Activated T-helper 1 cell treated with Interleukin-2 at 50 U/mL for 16 hours (primary cell): Measurements from ENCODE around the gene MPPED1.

Experiments
- DNase-seq: peaks from one replicate; pipeline ENCODE4 v3.0.0-alpha.2; 2020; ENCODE audit warnings: low read depth

Gene MPPED1, protein sequence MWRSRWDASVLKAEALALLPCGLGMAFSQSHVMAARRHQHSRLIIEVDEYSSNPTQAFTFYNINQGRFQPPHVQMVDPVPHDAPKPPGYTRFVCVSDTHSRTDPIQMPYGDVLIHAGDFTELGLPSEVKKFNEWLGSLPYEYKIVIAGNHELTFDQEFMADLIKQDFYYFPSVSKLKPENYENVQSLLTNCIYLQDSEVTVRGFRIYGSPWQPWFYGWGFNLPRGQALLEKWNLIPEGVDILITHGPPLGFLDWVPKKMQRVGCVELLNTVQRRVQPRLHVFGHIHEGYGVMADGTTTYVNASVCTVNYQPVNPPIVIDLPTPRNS

DNA sequence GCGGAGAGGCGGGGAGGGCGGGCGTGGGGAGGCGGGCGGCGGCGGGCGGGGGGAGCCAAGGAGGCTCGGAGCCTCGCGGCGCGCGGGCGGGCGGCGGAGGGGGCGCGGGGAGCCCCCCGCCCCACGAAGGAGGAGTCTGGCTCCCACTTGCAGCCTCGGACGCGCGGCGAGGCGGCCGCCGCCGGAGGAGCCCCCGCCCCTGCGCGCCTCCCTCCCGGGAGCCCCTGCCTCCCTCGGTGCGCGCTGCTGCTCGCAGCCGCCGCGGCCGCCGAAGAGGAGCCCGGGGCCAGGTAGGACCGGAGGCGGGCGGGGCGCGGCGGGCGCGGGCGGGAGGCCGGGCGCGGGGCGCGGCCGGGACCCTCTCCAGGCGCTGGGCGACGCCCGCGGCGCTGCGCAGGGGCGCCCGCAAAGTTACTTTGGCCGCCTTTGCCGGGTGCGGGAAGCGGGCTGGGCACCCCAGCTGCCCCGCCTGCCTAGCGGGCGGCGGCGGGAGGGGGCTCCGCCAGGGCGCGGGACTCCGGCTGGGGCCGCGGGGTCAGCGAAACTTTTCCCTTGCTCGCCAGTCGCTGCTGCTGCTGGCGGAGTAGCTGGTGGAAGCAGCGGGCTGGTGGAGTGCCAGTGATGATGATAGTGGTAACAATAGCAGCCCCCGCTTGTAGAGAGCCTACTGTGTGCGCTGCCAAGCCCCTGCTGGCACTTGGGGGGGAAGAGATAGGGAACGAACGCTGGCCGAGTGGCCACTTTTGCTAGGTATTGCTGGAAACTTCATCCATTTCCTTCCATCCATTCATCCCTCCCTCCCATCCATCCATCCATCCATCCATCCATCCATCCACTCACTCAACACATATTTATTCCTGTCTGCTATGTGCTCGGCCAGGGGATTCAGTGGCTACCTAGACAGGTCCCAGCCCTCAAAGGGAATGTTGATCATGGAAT is at the start of gene MPPED1:
Gene MPPED1 (plus strand): TSS at position 146 of the 939 bp plus-strand sequence. CDS start 12,972 bp downstream, outside the sequence.
- DNase-seq, result no peak

DNA sequence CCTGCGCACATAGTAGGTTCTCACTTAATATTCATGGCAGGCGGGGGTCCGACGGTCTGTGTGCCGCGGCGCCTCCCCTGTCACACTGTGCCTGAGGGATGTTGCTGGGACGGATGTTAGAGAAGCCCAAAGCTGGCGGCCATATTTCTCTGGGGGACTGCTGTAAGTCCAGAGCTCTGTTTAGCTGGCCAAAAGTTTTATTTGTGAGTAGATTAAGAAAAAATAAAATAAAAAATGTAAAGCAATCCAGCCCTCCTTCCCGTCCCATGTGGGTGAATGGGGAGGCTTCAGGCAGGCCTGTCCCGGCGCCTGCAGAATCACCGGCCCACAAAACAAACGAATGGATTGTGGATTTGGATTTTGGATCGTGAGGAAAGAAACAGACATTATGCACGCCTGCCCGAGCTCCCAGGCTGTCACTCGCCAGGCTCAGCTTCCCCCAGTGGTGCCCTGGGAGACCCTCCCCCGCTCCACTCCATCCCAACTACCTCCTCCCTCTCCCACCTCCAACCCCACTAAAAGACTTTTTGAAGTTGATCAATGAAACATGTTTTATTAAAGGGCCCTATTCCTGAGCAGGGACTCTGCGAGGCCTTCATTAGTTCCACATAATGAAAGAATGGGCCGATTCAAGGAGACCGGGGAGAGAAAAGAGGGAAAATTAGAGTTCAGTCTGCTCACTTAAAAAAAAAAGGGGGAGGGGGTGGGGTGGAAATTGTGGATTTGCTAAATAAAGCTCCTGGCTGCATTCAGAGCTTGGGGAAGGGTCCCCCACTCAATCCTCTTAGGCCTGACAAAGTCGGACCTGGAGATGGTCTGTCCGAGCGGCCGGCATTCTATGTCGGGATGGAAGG is 48.3 kb upstream of the MPPED1 start:
- DNase-seq, result no peak

DNA sequence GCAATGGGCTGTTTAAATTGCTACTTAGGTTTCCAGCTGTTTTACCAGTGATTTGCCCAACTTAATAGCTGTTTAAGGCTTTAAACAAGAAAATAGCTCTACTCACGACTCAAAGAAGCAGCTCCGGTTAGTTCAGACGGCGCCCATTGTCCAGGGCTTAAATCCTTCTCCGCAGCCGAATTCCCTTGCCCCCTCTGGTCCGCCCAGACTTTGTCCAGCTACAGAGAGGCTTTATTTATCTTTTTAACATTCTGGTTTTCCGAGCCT is 47.7 kb upstream of the MPPED1 start:
- DNase-seq, result no peak

DNA sequence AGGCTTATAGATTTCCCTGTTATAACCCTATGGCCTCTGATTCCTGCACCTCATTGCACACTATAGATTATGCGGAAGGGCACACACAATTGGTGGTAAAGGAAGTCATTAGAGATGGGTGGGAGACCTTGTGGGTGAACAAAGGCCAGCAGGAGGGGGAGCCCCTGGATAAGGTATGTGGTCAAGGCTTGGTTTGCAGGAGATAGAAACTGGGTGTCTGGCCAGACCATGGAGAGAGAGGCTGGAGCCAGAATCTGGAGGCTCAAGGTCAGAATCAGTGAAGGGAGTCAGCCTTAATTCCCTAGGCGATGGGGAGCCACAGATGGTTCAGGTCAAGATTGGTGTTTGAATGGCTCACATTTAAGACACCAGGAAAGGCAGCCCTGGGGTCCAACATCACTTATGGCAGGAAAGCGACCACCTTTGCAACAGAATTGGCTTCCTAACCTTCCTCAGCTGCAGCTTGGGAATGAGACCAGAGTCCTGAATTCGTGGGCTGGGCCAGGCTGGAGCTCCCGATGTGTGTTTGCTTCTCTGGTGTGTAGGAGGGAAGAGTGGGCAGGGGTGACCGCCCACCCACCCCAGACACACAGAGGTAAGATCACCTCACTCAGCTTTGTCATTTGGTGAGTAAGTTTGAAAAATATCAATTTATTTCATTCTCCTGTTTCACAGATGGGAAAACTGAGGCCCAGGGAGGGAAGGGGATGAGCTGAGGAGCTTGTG is 45.9 kb upstream of the MPPED1 start:
- no peak for DNase-seq

DNA sequence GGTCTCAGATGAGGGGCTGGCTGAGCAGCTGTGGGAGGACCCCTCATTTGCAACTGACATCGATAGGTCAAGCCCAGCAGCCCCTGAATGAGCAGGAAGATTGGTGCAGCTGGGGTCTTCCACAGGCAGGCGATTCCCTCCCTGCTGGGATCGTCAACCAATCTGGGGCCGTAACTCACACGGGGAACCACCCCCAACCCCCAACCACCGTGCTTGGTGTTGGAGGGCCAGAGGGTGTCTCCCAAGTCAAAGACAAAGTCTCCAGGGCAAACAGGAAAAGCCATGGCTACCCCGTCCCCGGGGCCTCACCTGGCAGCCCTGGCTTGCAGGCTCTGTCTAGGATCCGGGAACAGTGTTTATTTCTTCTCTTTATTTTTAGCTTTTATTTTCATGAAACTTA is 41.8 kb upstream of the MPPED1 start:
- DNase-seq, result no peak

DNA sequence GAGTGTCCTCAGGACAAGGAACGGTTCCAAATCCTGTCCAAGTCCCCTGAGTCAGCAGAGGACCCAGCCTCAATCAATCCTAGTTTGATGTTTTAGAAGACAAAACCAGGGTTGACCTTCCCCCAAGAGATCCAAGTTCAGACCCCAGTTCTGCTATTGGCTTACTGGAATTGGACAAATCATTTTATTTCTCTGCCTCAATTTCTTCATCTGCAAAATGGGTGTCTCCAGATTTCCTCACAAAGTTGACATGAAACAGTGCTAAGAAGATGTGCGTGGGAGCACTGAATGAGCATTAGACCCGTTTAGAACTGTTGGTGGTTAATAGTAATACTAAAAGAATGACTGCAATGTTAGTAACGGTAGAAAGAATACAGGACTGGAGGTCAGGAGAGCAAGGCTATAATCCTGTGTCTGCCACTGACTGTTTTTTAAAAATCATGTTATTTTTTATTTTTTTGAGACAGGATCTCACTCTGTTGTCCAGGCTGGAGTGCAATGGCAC is 35.8 kb upstream of the MPPED1 start:
- DNase-seq, result no peak

DNA sequence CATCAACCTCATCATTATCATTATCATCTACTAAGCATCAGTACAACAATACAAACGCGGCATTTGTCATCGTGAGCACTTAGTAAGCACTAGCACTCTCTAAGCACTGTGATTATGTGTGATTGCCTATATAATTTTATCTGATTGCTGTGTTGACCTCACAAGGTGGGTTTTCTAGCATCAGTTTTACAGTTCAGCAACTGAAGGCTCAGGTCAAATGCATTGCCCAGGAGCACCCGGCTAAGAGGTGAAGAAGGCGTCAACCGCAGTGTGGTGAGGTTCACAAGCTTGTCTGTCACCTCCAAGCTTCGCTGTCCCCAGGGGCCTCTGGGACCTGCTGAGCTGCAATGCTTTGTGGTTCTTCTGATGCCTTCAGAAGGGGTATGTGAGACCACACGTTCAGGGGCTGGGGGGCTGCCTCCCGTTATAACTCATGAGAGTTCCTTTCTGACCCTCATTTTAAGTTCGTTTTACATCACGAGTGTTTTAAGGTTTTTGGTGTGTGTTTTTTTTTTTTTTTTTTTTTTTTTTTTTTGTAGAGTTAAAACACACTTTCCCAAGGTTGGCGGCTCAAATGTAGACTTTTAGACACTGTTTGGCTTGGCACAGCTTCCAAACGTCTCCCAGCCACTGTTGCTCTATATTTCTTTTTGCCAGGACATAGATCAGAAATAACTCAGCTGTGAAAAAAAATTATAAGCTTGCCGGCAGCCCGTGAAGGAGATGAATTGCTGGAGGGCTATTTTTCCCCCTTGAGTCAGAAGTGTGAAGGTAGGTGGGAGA is 34.9 kb upstream of the MPPED1 start:
- DNase-seq, result no peak

DNA sequence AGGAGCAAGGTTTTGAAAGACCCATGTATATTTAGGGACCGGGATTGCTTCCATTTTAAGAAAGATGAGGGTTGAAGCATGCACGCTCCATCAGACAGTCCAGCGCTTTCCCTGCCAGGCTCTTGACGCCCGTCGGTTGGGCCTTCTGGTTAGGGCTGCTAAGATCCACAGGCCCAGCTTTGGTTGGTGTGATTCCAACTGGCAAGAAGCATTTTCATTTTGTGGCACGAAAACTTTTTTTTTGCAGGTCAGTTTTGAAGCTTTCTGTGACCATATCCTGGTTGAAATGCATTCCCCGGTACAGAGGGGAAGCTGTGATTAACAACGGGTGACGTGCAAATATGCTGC is 34.3 kb upstream of the MPPED1 start:
- DNase-seq, result no peak

DNA sequence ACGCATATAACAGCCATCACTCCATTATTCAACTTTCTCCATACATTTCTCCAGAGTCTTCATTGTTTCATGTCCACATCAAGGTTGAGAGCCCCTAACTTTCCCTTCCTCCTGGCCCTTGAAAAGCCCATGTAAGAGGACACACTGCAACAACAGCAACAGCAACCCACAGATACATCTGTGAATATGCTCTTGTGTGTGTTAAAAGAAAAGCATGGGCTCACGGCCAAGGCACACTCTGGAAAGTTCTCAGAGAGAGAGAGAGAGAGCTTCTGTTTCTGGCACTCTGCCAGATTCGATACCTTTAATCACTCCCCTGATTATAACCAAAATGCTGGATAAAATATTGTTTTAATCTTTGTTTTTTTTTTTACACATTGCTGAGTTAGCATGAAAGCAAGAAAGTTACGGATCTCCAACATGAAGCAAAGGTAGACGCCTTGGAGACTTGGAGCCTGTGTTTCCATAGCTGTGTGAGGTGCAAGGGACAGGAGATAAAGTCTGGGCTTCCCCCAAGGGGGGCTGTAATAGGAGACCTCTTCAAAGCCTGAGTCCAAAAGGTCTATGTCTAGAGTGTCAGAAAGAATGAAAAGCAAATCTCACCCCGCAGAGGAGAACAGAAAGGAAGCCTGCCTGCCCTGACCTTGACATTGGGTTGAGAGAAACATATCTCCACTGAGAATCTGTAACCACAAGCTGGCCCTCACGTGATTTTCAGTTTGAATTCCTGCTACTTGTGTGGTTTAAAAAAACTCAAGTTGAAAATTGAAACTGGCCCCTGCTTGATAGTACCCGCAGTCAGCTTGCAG is 33.7 kb upstream of the MPPED1 start:
- DNase-seq, result no peak

DNA sequence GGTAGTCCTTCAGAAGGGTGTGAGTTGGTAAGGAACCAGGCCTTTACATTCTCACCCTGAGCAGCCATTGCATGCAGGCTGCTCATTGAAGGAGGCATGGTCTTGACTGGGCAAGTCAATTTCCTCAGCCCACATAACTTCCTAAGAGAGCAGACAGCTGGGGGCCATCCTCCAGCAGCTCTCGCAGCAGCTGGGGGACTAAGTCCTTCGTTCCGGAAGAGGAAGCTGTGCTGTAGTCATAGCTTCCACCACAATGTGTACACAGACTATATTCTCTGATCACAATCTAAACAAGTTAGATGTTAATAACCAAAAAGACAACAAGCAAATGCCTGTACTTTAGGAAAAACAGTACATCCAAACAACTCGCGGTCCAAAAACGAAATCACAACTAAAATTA is 30.1 kb upstream of the MPPED1 start:
- DNase-seq, result no peak

DNA sequence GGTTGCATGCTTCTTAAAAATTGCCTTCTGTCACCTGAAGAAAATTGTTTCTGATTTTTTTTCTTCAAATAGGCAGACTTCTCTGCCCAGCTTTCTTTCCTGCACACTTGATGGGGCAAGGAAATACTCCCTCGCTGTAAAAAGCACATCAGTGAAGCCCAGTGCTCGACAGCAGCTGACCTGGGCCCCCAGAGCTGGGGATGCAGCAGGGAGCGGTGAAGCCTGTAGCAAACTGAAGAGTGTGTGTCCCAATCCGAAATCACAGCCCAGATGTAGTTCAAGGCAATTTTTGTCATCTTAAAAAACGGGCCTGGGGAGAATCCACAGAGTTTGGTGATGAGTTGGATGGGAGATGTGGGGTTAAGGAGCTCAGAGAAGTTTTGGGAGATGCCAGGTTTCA is 27.0 kb upstream of the MPPED1 start:
- DNase-seq, result no peak

DNA sequence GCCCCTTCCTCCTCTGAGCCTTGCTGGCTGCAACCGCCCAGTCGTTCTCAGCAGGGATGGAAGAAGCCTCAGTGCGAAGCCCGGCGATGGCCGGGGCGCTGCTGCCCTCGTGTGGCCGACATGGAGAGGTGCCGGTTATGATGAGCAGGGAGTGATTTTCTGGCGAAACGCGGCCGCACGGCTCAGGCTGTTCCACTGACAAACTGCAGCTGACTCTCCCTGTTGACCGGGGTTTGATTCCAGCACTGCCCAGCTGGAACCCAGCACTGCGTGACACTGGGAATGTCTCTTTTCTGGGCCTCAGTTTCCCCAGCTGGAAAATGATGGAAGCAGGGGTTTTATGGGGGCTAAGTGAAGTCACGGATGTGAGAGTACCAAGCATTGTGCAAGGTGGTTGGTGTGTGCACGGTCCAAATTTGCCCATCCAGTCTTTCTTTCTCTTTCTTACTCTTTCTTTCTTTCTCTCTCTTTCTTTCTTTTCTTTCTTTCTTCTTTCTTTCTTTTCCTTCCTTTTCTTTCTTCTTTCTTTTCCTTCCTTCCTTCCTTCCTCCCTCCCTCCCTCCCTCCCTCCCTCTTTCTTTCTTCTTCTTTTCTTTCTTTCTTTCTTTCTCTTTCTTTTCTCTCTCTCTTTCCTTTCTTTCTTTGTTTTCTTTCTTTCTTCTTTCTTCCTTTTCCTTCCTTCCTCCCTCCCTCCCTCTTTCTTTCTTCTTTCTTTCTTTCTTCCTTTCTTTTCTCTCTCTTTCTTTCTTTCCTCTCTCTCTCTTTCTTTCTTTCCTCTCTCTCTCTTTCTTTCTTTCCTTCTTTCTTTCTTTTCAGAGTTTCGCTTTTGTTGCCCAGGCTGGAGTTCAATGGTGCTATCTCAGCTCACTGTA is 25.8 kb upstream of the MPPED1 start:
- peak; percentile 56 for DNase-seq

DNA sequence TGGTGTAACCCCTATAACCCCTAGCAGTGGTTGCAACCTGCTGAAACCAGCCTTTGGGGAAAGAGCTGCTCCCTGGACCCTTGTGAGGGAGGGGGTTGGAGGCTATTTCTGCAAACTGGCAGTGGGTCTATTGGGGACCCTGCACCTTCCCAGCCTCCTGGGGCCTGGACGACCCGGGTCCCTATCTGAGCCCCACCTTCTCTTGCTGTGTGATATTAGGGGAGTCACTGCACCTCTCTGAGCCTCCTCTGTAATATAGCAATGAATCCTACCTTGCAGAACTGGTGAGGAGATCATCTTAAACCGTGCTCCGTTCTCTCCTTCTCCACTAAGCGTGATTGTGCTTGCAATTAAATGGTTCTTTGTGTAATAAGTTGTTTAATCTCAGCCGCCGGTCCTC is 24.0 kb upstream of the MPPED1 start:
- no peak for DNase-seq

DNA sequence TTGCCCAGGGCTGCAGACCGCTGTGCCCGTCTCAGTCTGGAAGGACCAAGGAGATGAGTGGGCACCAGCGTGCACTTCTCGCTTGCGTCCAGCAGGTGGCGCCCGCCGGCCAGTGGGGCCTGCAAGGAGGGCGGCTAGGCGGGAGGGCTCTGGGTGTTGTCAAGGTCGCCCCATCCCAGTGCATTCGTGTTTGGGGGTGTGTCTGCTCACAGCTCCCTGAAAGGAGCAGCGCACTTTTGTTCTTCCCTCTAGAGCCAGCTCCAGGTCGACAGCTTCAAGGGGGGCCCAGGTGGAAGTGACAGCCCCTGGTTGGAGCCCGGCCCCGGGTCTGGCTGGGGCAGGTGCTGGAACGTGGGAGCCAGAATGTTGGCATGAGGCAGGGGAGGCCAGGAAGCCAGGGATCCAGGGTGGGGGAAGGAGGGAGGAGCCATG is 23.4 kb upstream of the MPPED1 start:
- DNase-seq, result peak; percentile 60

DNA sequence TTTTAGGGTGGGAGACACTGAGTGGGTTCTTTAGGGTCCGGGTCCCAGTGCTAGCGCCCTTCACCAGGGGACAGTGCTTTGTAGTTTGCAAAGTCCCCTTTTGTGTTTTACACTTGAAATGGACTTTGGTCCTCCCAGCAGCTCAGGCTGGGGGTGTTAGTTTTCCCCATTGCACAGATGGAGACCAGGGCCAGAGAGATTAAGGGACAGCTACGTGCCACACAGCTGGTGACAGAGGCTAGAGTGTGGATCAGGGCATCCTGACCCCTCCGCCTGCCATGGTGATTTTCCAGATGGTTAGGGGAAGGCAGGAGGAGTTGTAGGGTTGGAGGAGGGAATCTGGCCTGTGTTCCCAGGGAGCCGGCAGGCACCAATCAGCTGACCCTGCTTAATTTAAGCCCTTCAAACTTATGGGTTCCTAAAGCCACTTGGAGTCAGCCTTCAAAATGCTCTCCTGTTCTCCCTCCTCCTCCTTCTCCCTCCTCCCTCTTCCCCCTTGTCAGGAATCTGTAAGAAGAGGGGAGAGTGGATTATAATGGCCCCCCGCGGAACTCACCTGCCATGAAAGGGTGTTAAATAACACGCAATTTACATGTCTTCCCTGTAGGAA is 22.5 kb upstream of the MPPED1 start:
- DNase-seq, result no peak

DNA sequence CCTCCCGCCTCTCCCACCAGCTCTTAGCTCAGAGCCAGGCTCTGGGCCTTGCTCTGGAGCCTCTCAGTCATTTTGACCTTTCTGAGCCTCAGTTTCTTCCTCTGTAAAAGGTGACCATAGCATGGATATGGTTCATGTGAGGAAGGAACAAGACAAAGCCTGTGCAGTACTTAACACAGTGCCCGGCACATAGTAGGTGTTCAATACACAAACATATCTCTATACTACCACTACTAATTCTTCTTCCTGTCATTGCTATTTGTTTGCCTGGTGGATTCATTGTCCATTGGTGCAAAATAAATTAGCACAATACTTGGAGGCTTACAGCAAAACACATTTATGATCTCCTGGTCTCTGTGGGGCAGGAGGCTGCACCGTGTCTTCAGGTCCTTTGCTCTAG is 21.6 kb upstream of the MPPED1 start:
- DNase-seq, result no peak

DNA sequence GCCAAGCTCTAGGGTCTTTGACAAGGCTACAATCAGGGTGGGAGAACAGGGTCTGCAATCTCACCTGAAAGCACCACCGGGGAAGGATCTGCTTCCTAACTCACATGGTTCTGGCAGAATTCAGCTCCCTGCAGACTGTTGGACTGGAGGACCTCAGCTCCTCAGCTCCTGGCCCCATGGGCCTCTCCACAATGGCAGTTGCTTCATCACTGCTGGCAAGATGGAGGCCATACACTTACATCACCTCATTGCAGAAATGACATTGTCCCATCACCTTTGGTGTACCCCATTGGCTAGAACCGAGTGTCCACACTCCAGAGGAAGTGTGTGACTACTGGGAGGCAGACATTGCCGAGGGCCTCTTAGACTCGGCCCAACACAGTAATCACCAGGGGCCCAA is 20.9 kb upstream of the MPPED1 start:
- no peak for DNase-seq

DNA sequence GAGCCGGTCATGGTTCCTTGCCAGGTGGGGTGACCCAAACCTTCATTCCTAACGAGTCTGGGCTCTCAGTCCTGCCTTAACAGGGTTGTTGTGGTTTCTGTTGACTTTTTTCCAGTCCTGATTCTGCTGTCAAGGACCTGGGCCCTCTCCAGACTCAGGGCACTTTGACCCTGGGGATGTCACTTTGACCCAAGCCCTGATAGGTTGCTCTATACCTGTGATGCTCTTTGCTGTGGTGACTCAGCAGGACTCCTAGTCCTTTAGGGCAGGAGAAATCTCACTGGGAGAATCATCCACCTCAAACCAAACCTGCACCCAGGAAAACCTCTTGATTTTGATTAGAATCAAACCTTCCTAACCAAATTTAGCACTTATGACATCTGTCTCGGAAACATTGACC is 20.5 kb upstream of the MPPED1 start:
- no peak for DNase-seq
